NOMO-1 treated with DMSO at 0.1 percent for 48 hours (cell line): ENCODE results near the gene SLC39A10.

ENCODE experiments used
- DNase-seq: peaks from one replicate; lab custom pipeline; 2025; ENCODE audit not compliant: unreplicated experiment; lab: John Stamatoyannopoulos, UW

SLC39A10 gene, protein sequence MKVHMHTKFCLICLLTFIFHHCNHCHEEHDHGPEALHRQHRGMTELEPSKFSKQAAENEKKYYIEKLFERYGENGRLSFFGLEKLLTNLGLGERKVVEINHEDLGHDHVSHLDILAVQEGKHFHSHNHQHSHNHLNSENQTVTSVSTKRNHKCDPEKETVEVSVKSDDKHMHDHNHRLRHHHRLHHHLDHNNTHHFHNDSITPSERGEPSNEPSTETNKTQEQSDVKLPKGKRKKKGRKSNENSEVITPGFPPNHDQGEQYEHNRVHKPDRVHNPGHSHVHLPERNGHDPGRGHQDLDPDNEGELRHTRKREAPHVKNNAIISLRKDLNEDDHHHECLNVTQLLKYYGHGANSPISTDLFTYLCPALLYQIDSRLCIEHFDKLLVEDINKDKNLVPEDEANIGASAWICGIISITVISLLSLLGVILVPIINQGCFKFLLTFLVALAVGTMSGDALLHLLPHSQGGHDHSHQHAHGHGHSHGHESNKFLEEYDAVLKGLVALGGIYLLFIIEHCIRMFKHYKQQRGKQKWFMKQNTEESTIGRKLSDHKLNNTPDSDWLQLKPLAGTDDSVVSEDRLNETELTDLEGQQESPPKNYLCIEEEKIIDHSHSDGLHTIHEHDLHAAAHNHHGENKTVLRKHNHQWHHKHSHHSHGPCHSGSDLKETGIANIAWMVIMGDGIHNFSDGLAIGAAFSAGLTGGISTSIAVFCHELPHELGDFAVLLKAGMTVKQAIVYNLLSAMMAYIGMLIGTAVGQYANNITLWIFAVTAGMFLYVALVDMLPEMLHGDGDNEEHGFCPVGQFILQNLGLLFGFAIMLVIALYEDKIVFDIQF

DNA sequence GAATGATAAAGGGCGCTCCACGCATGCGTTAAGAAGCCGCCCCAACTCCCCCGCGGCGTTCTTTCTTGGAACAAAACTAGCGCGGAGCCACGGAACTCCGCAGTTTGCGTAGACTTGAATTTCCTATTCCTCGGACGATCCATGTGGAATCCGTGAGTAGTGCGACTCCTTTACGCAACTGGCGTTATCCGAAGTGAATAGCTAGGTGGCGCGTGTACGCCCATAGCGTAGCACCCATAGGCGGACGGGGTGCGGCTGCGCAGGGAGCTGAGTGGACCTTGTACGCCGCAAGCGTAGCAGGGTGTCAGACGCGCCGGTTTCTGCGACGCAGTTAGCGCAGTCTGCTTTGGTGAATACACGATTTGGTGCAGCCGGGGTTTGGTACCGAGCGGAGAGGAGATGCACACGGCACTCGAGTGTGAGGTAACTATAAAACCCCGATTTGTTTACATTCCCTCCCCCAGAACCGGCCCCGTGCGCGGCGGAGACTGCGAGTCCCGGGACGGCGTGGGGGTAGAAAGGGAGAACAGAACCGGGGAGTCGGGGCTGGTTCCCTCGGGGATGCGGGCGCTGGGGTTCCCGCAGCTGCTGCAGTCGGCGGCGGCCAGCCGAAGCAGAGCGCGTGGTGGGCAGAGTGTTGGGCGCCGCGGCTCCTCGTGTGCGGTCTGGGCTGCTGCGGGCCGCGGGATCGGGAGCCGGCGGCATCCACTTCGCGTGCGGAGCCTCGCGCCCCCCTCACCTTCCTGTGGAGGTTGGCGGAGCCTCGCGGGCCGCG, at the start of gene SLC39A10:
TSS of gene SLC39A10 (plus strand) at position 368 of the 775 bp plus-strand sequence. CDS start 22,817 bp downstream, outside the sequence.
- peak; percentile 92 for DNase-seq

DNA sequence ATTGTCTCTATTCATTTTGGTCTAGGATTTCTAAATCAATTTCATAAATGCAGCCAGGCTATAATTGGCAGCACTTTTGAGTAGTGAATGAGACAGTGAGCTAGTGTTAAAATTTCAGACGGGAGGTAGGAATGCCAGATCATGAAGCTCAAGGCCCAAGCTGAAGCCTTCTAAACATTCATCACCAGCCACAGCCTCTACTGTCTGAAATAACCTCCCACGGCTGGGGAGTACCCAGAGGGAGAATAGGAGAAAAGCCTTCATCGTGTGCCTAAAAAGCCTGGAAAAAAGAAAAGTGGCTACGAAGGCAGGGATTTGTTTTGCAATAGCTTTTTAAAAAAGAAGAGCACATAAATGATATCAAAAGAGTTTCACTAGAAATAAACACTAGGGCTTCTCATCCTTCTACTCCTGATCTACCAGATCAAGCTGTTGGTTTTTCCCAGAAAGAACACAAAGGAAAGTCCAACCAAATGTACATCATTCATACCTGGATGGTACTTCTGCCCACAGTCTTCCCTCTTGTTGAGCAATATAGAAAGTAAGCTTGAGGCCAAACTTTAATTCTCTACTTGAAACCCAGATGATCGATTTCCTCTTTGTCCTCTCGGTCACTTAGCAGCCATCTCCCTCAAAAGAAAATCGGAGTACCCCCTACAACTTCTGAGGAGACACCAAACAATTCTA, 48.1 kb upstream of the SLC39A10 start:
- no peak for DNase-seq

- DNase-seq, result peak; percentile 94
Measured at GRCh38 chr2:195610717-195611116, 46.3 kb upstream of the SLC39A10 start.

GRCh38 chr2:195612611-195613495, 44.2 kb upstream of the SLC39A10 start:
- no peak for DNase-seq

DNA sequence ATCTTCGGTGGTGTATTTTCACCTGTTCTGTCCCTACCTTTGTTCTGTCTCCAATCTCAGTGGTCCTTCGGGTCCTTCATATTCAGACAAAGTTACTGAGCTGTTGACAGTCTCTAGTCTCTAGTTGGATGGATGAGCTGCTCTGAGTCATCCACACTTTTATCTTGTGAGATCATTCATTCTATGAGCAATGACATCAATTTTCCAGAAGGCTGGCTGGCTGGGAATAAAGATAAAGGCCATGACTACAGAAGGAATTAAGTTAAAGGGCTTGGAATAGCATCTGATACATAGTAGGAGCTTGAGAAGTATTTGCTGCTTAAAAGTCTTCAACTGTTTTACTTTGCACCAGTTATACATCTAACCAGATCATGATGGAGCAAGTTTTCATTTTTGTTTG, 43.1 kb upstream of the SLC39A10 start:
- no peak for DNase-seq

GRCh38 chr2:195619590-195619989, 37.4 kb upstream of the SLC39A10 start:
- DNase-seq, result no peak

- no peak for DNase-seq
Measured at GRCh38 chr2:195620501-195620900, 36.5 kb upstream of the SLC39A10 start.

GRCh38 chr2:195622966-195623365, 34.1 kb upstream of the SLC39A10 start:
- DNase-seq, result no peak

DNA sequence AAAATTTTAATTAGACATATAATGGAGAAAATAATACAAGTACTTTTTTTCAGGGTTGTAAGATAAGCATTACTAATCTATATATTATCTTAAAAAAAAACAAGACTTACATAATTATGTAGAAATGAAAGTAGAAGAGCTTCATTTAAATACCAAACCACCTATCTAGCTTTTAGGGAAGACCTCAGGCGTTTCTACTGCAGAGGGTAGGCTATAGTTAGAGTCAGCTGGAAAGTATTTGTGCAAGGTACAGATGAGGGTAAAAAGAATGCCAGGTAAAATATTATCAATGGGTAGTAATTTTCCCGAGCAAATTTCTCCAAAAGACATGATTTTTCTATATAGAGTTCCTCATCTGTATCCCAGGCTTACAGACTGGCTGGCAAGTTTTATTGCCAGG, 30.5 kb upstream of the SLC39A10 start:
- peak; percentile 29 for DNase-seq

DNA sequence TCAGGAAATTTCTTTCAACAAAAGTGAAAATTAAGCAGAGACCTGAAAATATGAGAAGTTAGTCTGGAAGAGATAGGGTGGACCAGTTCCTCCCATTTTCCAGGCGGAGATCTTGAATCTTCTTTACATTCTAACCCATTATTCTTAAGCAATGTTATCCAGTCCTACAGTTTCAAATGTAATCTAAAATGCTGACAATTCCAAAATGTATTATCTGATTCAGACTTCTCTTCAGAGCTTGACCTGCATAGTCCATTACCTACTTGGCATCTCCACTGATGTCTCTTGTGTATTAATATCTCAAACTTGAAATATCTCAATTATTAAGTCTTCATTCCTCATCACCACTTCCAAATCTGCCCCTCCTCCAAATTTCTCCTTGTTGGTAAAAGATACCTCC, 28.4 kb upstream of the SLC39A10 start:
- DNase-seq, result no peak

GRCh38 chr2:195632856-195633572, 24.0 kb upstream of the SLC39A10 start:
- peak; percentile 69 for DNase-seq

- no peak for DNase-seq
Measured at GRCh38 chr2:195633573-195633870, 23.5 kb upstream of the SLC39A10 start.

DNA sequence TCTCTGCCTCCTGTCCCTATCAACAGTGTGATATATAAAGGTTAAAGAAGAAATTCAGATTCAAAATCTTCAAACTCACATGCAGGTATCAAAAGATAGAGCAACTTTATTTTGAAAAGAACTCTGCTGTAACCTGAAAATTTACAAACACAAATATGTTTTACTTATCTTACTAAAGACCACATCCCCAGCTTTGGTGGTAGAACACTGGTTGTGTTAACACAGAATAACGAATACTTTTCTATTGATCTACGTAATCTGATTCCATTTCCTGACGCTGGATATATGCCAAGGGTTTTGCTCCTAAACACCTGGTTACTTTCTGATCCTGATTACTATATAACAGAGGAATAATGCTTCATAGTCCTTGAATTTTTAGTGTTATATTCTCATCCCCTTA, 23.1 kb upstream of the SLC39A10 start:
- no peak for DNase-seq

- no peak for DNase-seq
Measured at GRCh38 chr2:195636890-195637289, 20.1 kb upstream of the SLC39A10 start.

DNA sequence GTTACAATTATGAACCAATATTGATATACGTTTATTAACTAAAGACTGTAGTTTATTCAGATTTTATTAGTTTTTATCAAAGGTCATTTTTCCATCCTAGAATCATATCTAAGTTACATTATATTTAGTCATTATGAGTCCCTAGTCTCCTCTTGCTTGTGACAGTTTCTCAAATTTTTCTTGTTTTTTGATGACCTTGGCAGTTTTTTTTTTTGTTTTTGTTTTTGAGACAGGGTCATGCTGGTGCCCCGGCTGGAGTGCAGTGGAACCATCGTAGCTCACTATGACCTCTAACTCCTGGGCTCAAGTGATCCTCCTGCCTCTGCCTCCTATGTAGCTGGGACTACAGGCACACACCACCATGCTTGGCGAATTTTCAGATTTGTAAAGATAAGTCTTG, 18.3 kb upstream of the SLC39A10 start:
- no peak for DNase-seq

DNA sequence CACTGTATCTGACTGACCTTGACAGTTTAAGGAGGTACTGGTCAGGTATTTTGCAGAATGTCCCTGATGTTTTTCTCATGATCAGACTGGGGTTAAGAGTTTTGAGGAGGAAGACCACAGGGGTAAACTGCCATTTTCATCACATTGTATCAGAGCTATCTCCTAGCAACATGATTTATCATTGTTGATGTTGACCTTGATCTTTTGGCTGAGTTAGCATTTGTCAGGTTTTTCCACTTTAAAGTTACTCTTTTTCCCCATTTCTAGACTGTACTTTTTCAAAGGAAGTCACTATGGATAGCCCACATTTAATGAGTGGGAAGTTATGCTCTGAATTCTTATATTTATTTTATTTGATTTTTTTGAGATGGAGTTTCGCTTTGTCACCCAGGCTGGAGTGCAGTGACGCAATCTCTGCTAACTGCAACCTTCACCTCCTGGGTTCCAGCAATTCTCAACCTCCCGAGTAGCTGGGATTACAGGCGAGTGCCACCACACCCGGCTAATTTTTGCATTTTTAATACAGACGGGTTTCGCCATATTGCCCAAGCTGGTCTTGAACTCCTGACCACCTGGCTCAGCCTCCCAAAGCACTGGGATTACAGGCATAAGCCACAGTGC, 17.7 kb upstream of the SLC39A10 start:
- DNase-seq, result no peak

DNA sequence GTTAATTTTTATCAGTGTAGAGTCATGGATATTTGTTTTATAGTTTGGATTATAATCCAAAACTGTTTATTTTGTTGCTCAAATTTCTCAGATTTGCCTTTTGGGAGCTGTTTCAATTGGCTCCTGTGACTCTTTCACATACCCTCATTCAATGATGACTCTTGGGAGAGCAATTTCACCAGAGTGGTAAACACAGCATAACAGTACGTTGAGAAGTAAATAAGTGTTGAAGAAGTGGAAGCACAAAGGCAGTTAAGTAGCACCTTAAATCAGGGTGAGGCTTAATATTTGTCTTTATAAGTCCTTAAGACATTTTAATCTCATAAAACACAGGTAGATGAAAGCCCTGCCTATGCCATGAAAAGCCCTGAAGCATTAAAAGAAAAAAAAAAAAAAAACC, 17.1 kb upstream of the SLC39A10 start:
- no peak for DNase-seq

DNA sequence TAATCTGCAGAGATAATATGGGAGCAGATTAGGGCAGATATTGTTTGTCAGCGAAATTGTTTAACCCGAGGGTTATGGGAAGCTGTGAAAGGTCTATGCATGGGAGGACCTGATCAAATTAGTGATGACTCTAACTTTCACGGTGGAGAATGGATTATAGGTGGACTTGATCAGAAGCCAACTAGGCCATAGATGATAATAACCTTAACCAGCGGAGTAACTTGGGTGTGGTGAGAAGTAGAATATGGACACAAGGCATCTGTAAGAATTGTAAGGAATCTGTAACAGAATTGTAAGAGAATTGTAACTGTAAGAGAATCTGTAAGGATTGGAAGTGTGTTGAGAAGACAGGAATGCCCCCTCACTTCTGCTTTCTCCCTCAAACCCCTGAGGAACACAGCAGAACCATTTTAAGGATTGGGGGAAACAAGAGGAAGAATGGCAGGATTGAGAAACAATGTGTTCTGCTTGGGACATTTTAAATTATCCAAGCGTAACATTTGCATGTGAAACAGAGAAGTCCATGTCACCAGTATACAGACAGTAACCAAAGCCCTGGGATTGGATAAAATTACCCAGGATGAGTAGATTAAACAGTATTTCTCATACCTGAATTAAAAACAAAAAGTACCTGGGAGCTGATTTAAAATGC, 14.9 kb upstream of the SLC39A10 start:
- DNase-seq, result no peak
